Neuronal stem cell (in vitro differentiated cells): ENCODE results near the gene SLC30A4. TPM values are rescaled to one million over a fixed set of nuclear protein-coding genes. Genes with fewer than 3 reads are reported as not detected.

Experiments used
- small RNA-seq: library from polyadenylated mRNA; stranded (forward); fragments of <200 nt; extraction: miRNeasy Mini kit (QIAGEN cat#:217004); gene quantifications from one replicate; pipeline ENCODE3, GENCODE V24; 2013; ENCODE audit not compliant: insufficient read depth

SLC30A4 gene

Small RNA genes within 50 kb of the gene (small RNA-seq; reads per million reads assigned to genes)
- gene DPPA5P2 = not detected
- not detected for gene SNORA41B
